ENCODE data around the gene SIDT1.

SIDT1 gene

GRCh38 chr3:113531826-113532697 lies at the start of gene SIDT1:
Gene SIDT1 (plus strand): TSS chr3:113532555. CDS start chr3:113533022, 467 bp downstream.
- ATAC-seq (peak; percentile 84), DNase-seq (peak; percentile 66 to 78)
- H3K9me3 Mint-ChIP-seq = no peaks in the 10 kb centered on the region
- peaks cover 50% of the 10 kb centered on the region for H3K4me1 Mint-ChIP-seq
- no peaks in the 10 kb centered on the region for H3K27me3 Mint-ChIP-seq
- peak within 1 kb of the TSS; percentile 92 to 98 for H3K4me3 Mint-ChIP-seq
- peak within 1 kb of the TSS; percentile 99 for H3K27ac Mint-ChIP-seq

GRCh38 chr3:113485161-113485609 lies 47.2 kb upstream of the SIDT1 start:
- H3K4me3 Mint-ChIP-seq = no peak overlapping the region
- peak in 1 of 2 donors; percentile 18 for DNase-seq
- no peak for ATAC-seq
- peak overlapping the region; percentile 41 to 54 for H3K27ac Mint-ChIP-seq
- no peaks in the 10 kb centered on the region for H3K4me1 Mint-ChIP-seq
- no peaks in the 10 kb centered on the region for H3K27me3 Mint-ChIP-seq
- H3K9me3 Mint-ChIP-seq = peaks cover 0 to 15% of the 10 kb centered on the region in 2 donors

- Mint-ChIP-seq H3K4me1 (no peaks in the 10 kb centered on the region), H3K27ac (no peak overlapping the region), H3K9me3 (no peaks in the 10 kb centered on the region), H3K4me3 (no peak overlapping the region), H3K27me3 (no peaks in the 10 kb centered on the region)
- DNase-seq = peak in 1 of 2 donors; percentile 23
- ATAC-seq = no peak
Observed at GRCh38 chr3:113495035-113495434, 37.3 kb upstream of the SIDT1 start.

GRCh38 chr3:113496924-113497323 lies 35.4 kb upstream of the SIDT1 start:
- Mint-ChIP-seq H3K27ac (no peak overlapping the region), H3K27me3 (no peaks in the 10 kb centered on the region), H3K4me1 (peaks cover 6% of the 10 kb centered on the region), H3K9me3 (no peaks in the 10 kb centered on the region), H3K4me3 (no peak overlapping the region)
- ATAC-seq (no peak), DNase-seq (no peak)

GRCh38 chr3:113498221-113499005 lies 33.9 kb upstream of the SIDT1 start:
- Mint-ChIP-seq H3K27me3 (no peaks in the 10 kb centered on the region), H3K9me3 (no peaks in the 10 kb centered on the region), H3K4me3 (no peak overlapping the region), H3K27ac (peak overlapping the region in 1 of 2 donors; percentile 88), H3K4me1 (peaks cover 8% of the 10 kb centered on the region)
- no peak for DNase-seq
- no peak for ATAC-seq

- no peaks in the 10 kb centered on the region for H3K9me3 Mint-ChIP-seq
- peaks cover 8% of the 10 kb centered on the region for H3K4me1 Mint-ChIP-seq
- no peak overlapping the region for H3K27ac Mint-ChIP-seq
- ATAC-seq (no peak), DNase-seq (no peak)
- no peak overlapping the region for H3K4me3 Mint-ChIP-seq
- H3K27me3 Mint-ChIP-seq = no peaks in the 10 kb centered on the region
Observed at GRCh38 chr3:113499081-113499480, 33.3 kb upstream of the SIDT1 start.

GRCh38 chr3:113501597-113501996 lies 30.8 kb upstream of the SIDT1 start:
- Mint-ChIP-seq H3K9me3 (no peaks in the 10 kb centered on the region), H3K4me3 (no peak overlapping the region), H3K4me1 (peaks cover 8% of the 10 kb centered on the region), H3K27ac (no peak overlapping the region), H3K27me3 (no peaks in the 10 kb centered on the region)
- DNase-seq (no peak), ATAC-seq (no peak)

- no peaks in the 10 kb centered on the region for H3K27me3 Mint-ChIP-seq
- DNase-seq = no peak
- ATAC-seq = no peak
- H3K4me1 Mint-ChIP-seq = peaks cover 8% of the 10 kb centered on the region
- H3K4me3 Mint-ChIP-seq = no peak overlapping the region
- H3K9me3 Mint-ChIP-seq = no peaks in the 10 kb centered on the region
- H3K27ac Mint-ChIP-seq = no peak overlapping the region
Observed at GRCh38 chr3:113505867-113506266, 26.5 kb upstream of the SIDT1 start.

- no peak overlapping the region for H3K27ac Mint-ChIP-seq
- DNase-seq = no peak
- no peaks in the 10 kb centered on the region for H3K27me3 Mint-ChIP-seq
- H3K4me3 Mint-ChIP-seq = no peak overlapping the region
- ATAC-seq = no peak
- H3K4me1 Mint-ChIP-seq = peaks cover 3% of the 10 kb centered on the region
- H3K9me3 Mint-ChIP-seq = no peaks in the 10 kb centered on the region
Observed at GRCh38 chr3:113507501-113508067, 24.8 kb upstream of the SIDT1 start.

GRCh38 chr3:113508966-113509365 lies 23.4 kb upstream of the SIDT1 start:
- Mint-ChIP-seq H3K27me3 (no peaks in the 10 kb centered on the region), H3K4me3 (no peak overlapping the region), H3K4me1 (peaks cover 6% of the 10 kb centered on the region), H3K27ac (no peak overlapping the region), H3K9me3 (no peaks in the 10 kb centered on the region)
- DNase-seq = no peak
- no peak for ATAC-seq

GRCh38 chr3:113514265-113514769 lies 18.0 kb upstream of the SIDT1 start:
- Mint-ChIP-seq H3K27me3 (peaks cover 16% of the 10 kb centered on the region), H3K9me3 (no peaks in the 10 kb centered on the region)
- peak; percentile 3 for ATAC-seq

GRCh38 chr3:113516115-113516505 lies 16.2 kb upstream of the SIDT1 start:
- Mint-ChIP-seq H3K27ac (no peak overlapping the region), H3K4me1 (peaks cover 14% of the 10 kb centered on the region), H3K4me3 (no peak overlapping the region), H3K27me3 (peaks cover 19% of the 10 kb centered on the region), H3K9me3 (no peaks in the 10 kb centered on the region)
- ATAC-seq = no peak
- no peak for DNase-seq

More at GRCh38 chr3:113514265-113514769, 18.0 kb upstream of the SIDT1 start:
- no peak overlapping the region for H3K27ac Mint-ChIP-seq
- DNase-seq = no peak
- peaks cover 14% of the 10 kb centered on the region for H3K4me1 Mint-ChIP-seq
- H3K4me3 Mint-ChIP-seq = no peak overlapping the region

- no peak for ATAC-seq
- H3K9me3 Mint-ChIP-seq = no peaks in the 10 kb centered on the region
- no peak overlapping the region for H3K4me3 Mint-ChIP-seq
- DNase-seq = no peak
- H3K27ac Mint-ChIP-seq = no peak overlapping the region
- peaks cover 29% of the 10 kb centered on the region for H3K27me3 Mint-ChIP-seq
- no peaks in the 10 kb centered on the region for H3K4me1 Mint-ChIP-seq
Observed at GRCh38 chr3:113521981-113522380, 10.4 kb upstream of the SIDT1 start.

GRCh38 chr3:113523241-113523640 lies 9.1 kb upstream of the SIDT1 start:
- peaks cover 27% of the 10 kb centered on the region for H3K27me3 Mint-ChIP-seq

GRCh38 chr3:113532698-113533533 lies 561 bp downstream of the SIDT1 start:
- peak overlapping the region; percentile 92 to 98 for H3K4me3 Mint-ChIP-seq
- DNase-seq (peak; percentile 63 to 71), ATAC-seq (peak; percentile 76)
- no peaks in the 10 kb centered on the region for H3K9me3 Mint-ChIP-seq
- H3K27me3 Mint-ChIP-seq = no peaks in the 10 kb centered on the region
- peaks cover 56% of the 10 kb centered on the region for H3K4me1 Mint-ChIP-seq
- H3K27ac Mint-ChIP-seq = peak overlapping the region; percentile 99

More at GRCh38 chr3:113523241-113523640, 9.1 kb upstream of the SIDT1 start:
- Mint-ChIP-seq H3K27ac (no peak overlapping the region), H3K4me1 (no peaks in the 10 kb centered on the region), H3K9me3 (no peaks in the 10 kb centered on the region), H3K4me3 (no peak overlapping the region)
- no peak for ATAC-seq
- no peak for DNase-seq
